ENCODE measurements around the gene TMEM158. TPM values are rescaled to one million over a fixed set of nuclear protein-coding genes. Genes with fewer than 3 reads are reported as not detected.

TMEM158 gene
- polyA plus RNA-seq, 1 experiment = 1.6 TPM

DNA sequence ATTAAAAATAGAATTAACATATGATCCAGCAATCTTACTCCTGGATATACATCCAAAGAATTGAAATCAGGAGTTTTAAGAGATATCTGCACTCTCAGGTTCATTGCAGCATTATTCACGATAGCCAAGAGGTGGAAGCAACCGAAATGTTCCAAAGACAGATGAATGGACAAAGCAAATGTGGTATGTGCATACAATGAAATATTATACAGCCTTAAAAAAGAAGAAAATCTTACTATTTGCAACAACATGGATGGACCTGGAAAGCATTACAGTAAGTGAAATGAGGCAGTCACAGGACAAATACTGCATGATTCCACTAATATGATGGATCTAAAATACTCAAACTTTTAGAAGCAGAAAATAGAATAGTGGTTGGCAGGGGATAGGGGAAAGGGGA is 9.3 kb upstream of the TMEM158 start:
- no peak for DNase-seq (ENCODE audit: low read depth)
- TF ChIP-seq CTCF (IDR thresholded peaks at IDR 0.05; ENCODE audit: insufficient read depth, low read depth, low read length) = no peak
- Histone ChIP-seq H3K4me3 (ENCODE audit: low read depth, low read length) (no peak overlapping the region), H3K36me3 (ENCODE audit: control insufficient read depth, insufficient read depth, low read length) (no peaks in the 10 kb centered on the region), H3K27me3 (ENCODE audit: control insufficient read depth, insufficient read depth, low read length) (peaks cover 7% of the 10 kb centered on the region)
- CTCF ChIA-PET = no interaction called here
- POLR2A ChIA-PET = no interaction called here

GRCh38 chr3:45234250-45234649 is 8.2 kb upstream of the TMEM158 start:
- no peak overlapping the region for H3K4me3 ChIP-seq (ENCODE audit: low read depth, low read length)
- ChIA-PET CTCF (no interaction called here), POLR2A (no interaction called here)
- H3K27me3 ChIP-seq (ENCODE audit: control insufficient read depth, insufficient read depth, low read length) = peaks cover 10% of the 10 kb centered on the region
- H3K36me3 ChIP-seq (ENCODE audit: control insufficient read depth, insufficient read depth, low read length) = no peaks in the 10 kb centered on the region
- no peak for TF ChIP-seq CTCF (IDR thresholded peaks at IDR 0.05; ENCODE audit: insufficient read depth, low read depth, low read length)
- no peak for DNase-seq (ENCODE audit: low read depth)

GRCh38 chr3:45232521-45232920 is 6.4 kb upstream of the TMEM158 start:
- TF ChIP-seq CTCF (IDR thresholded peaks at IDR 0.05; ENCODE audit: insufficient read depth, low read depth, low read length) = no peak
- ChIA-PET POLR2A (no interaction called here), CTCF (no interaction called here)
- no peak for DNase-seq (ENCODE audit: low read depth)
- Histone ChIP-seq H3K4me3 (ENCODE audit: low read depth, low read length) (no peak overlapping the region), H3K36me3 (ENCODE audit: control insufficient read depth, insufficient read depth, low read length) (no peaks in the 10 kb centered on the region), H3K27me3 (ENCODE audit: control insufficient read depth, insufficient read depth, low read length) (peaks cover 11% of the 10 kb centered on the region)

DNA sequence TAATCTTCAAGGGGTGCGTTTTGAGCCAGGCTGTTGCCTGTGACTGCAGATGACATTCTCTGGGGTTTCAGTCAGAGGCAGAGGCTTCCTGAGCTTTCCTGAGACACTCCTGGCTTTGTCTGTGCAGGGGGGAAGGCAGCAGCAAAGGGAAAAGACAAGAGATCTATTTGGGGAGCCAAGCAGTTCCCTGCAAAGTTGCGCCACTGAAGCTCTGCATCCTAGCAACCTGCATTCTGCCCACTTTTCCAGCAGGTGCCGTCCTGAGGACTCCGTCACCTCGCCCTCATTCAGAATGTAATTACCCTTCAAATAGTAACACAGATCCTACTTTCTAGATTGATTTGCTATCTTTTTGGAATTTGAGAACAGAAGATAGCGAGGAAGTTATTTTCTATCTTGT is 1.9 kb upstream of the TMEM158 start:
- ChIA-PET CTCF (interaction anchor here (0.9 to 6.2 kb wide), 4 partner anchors 18 to 314 kb away, joined by 3 to 70 read pairs (median 4); no protein-coding TSS in a partner anchor), POLR2A (no interaction called here)
- no peak overlapping the region for H3K4me3 ChIP-seq (ENCODE audit: low read depth, low read length)
- H3K27me3 ChIP-seq (ENCODE audit: control insufficient read depth, insufficient read depth, low read length) = peaks cover 10% of the 10 kb centered on the region
- no peaks in the 10 kb centered on the region for H3K36me3 ChIP-seq (ENCODE audit: control insufficient read depth, insufficient read depth, low read length)
- DNase-seq (ENCODE audit: low read depth) = no peak
- no peak for TF ChIP-seq CTCF (IDR thresholded peaks at IDR 0.05; ENCODE audit: insufficient read depth, low read depth, low read length)

DNA sequence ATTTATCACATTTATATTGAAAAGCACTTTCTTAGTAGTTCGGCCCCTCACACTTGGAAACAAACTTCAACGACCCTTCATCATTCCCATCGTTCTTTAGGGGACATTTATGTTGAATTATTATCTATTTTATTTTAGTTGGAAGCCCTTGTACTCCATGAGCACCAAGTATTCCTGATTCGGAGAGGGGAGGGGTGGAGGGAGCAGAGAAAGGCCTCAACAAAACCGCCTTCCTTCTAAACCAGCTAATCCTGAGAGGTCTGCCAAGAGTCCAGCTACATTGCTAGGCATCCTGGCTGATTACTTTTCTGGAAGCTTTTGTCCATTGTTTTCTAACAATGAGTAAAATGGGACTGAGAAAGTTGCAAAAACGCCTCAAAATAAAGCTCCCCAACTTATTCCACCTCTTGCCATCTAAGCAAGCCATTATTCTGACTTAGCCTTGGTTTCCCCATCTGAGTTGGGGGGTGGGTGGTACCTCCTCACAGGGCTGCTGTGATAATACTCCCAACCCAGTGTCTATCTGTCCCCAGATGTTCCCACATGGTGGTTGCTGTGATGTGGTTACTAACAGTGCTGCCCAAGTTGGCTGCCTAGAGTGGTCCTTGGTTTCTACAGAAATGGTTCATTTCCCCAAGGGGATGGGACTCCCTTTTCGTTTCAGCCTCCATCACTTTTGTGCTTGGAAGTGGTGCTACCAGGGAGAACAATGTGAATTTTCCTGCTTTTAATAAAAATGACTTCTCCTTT is 1.2 kb upstream of the TMEM158 start:
- CTCF ChIA-PET = interaction anchor here (1.3 to 6.2 kb wide), 5 partner anchors 17 to 281 kb away, joined by 3 to 89 read pairs (median 30); no protein-coding TSS in a partner anchor
- peaks cover 10% of the 10 kb centered on the region for H3K27me3 ChIP-seq (ENCODE audit: control insufficient read depth, insufficient read depth, low read length)
- POLR2A ChIA-PET = no interaction called here
- TF ChIP-seq CTCF (IDR thresholded peaks at IDR 0.05; ENCODE audit: insufficient read depth, low read depth, low read length) = no peak
- H3K4me3 ChIP-seq (ENCODE audit: low read depth, low read length) = no peak overlapping the region
- DNase-seq (ENCODE audit: low read depth) = no peak
- H3K36me3 ChIP-seq (ENCODE audit: control insufficient read depth, insufficient read depth, low read length) = no peaks in the 10 kb centered on the region
